Measurements from ENCODE around the gene CD80.
"Not testable (repeated sequence)": the region's sequence is repeated elsewhere in the genome, so short reads cannot be mapped to it uniquely, and the experiment has no call there.

CD80 gene

GRCh38 chr3:119580067-119580760, 20.8 kb upstream of the CD80 start:
- DNase-seq, result peak; percentile 32

- DNase-seq, result peak; percentile 51
Measured at GRCh38 chr3:119579366-119580066, 20.1 kb upstream of the CD80 start, which contains the start of gene ADPRH. Gene ADPRH (plus strand): TSS chr3:119579492. CDS start chr3:119582170, 2,678 bp downstream.

GRCh38 chr3:119575507-119575906, 16.1 kb upstream of the CD80 start:
- no peak for DNase-seq

- DNase-seq, result no peak
Measured at GRCh38 chr3:119571688-119572087, 12.3 kb upstream of the CD80 start.

GRCh38 chr3:119571230-119571629, 11.8 kb upstream of the CD80 start:
- no peak for DNase-seq

- no peak for DNase-seq
Measured at GRCh38 chr3:119570229-119570628, 10.8 kb upstream of the CD80 start.

GRCh38 chr3:119569156-119569555, 9.7 kb upstream of the CD80 start:
- DNase-seq, result no peak

- not testable (repeated sequence) for DNase-seq
Measured at GRCh38 chr3:119563334-119563733, 3.9 kb upstream of the CD80 start.

- DNase-seq, result no peak
Measured at GRCh38 chr3:119562307-119562961, 3.0 kb upstream of the CD80 start.

GRCh38 chr3:119560160-119560559, 746 bp upstream of the CD80 start:
- no peak for DNase-seq

- no peak for DNase-seq
Measured at GRCh38 chr3:119558626-119559317, 642 bp downstream of the CD80 start.

- peak; percentile 89 for DNase-seq
Measured at GRCh38 chr3:119557877-119558269, 1.5 kb downstream of the CD80 start.

GRCh38 chr3:119557192-119557876, 2.1 kb downstream of the CD80 start:
- DNase-seq, result no peak

- no peak for DNase-seq
Measured at GRCh38 chr3:119555929-119556328, 3.5 kb downstream of the CD80 start.

GRCh38 chr3:119555309-119555735, 4.1 kb downstream of the CD80 start:
- no peak for DNase-seq

- DNase-seq, result no peak
Measured at GRCh38 chr3:119553823-119554415, 5.5 kb downstream of the CD80 start.

- not testable (repeated sequence) for DNase-seq
Measured at GRCh38 chr3:119552928-119553327, 6.5 kb downstream of the CD80 start.

GRCh38 chr3:119551598-119551997, 7.8 kb downstream of the CD80 start:
- no peak for DNase-seq

GRCh38 chr3:119550192-119550910, 9.1 kb downstream of the CD80 start:
- no peak for DNase-seq

- no peak for DNase-seq
Measured at GRCh38 chr3:119548341-119548740, 11.1 kb downstream of the CD80 start.

- DNase-seq, result no peak
Measured at GRCh38 chr3:119547227-119547626, 12.2 kb downstream of the CD80 start.

GRCh38 chr3:119543147-119543546, 16.3 kb downstream of the CD80 start:
- no peak for DNase-seq
